Measurements from ENCODE around the gene CXCR3.

GRCh38 chrX:71603618-71604017 lies 14.7 kb downstream of the CXCR3 start:
- TF ChIP-seq NFRKB (IDR thresholded peaks at IDR 0.05): no peak
- TF ChIP-seq TARDBP (IDR thresholded peaks at IDR 0.05): no peak
- no peak for TF ChIP-seq ARNT (IDR thresholded peaks at IDR 0.05)
- TF ChIP-seq CTBP1 (IDR thresholded peaks at IDR 0.05; ENCODE audit: borderline replicate concordance): no peak
- no peak for TF ChIP-seq SUZ12 (IDR thresholded peaks at IDR 0.05)
- TF ChIP-seq FOXM1 (IDR thresholded peaks at IDR 0.05; ENCODE audit: borderline replicate concordance): no peak
- TF ChIP-seq ELF4 (IDR thresholded peaks at IDR 0.05): no peak
